ENCODE measurements around the gene MACROD1.

- TF ChIP-seq CTCF (IDR thresholded peaks at IDR 0.05) (no peak), POLR2A (IDR thresholded peaks at IDR 0.05) (no peak)
These were observed 167.2 kb downstream of the MACROD1 start for GRCh38 chr11:63998558-63999348.

Data from adrenal gland (tissue), 5 donors.